ENCODE data around the gene ANKRD13B. TPM values are rescaled to one million over a fixed set of nuclear protein-coding genes. Genes with fewer than 3 reads are reported as not detected.

ANKRD13B gene
- total and polyA plus RNA-seq, 2 of the 13 experiments (the other 11 are each of a cell fraction or from before 2014, with no cell fraction given): 1.7 to 1.8 TPM

- H3K36me3 ChIP-seq (replicated peaks in 1 of 2; ENCODE audit: control insufficient read depth in 1 of 2, insufficient read depth in 2 of 2, low read length in 2 of 2): no peaks in the 10 kb centered on the region; a peak in 1 of 5 replicates
- ChIA-PET CTCF (ENCODE audit: low intra/inter-chr PET ratio, low total read pairs) (no interaction called here), POLR2A (interaction anchor here (1.4 kb wide), 1 partner anchor 12 kb away, joined by 3 read pairs; no protein-coding TSS in a partner anchor)
- H3K27me3 ChIP-seq (ENCODE audit: control insufficient read depth in 1 of 2, insufficient read depth in 2 of 2, low read length in 2 of 2): no peaks in the 10 kb centered on the region
- intact Hi-C loops (cut with micrococcal nuclease; ENCODE audit: unreplicated experiment): loop anchor here (10.0 kb wide), 1 partner anchor 268 kb away; the partner anchor contains the start of gene NUFIP2
- no peaks in the 10 kb centered on the region for H3K9me3 ChIP-seq (ENCODE audit: low read length)
- no peak for FAIRE-seq
- no peak overlapping the region for H3K27ac ChIP-seq (ENCODE audit: extremely low read length, insufficient read depth, low read length)
- no TSS peak for BruUV-seq (replicated peaks)
- 96% methylated on average over 18 of the region's 18 CpGs for WGBS (ENCODE audit: low lambda C conversion rate)
- in situ Hi-C loops (cut with HindIII; ENCODE audit: extremely low pct_ligation_motif_present, low pct_unique_long_range_greater_than_20kb): no loop called here
- no peak overlapping the region for H3K9ac ChIP-seq (ENCODE audit: insufficient read depth, low read depth, low read length)
- H4K20me1 ChIP-seq (ENCODE audit: insufficient read depth, low read length): 0 out of 2 replicates have a peak, but pooled peaks cover 5% of the 10 kb centered on the region
- peaks cover 28% of the 10 kb centered on the region for H3K4me1 ChIP-seq (ENCODE audit: insufficient read depth, low read length)
- no peak overlapping the region for H2AFZ ChIP-seq (ENCODE audit: low read length)
- ATAC-seq: no peak
- no peak for DNase-seq (ENCODE audit: low spot score)
- no peak overlapping the region for H3K4me3 ChIP-seq (replicated peaks in 1 of 3; ENCODE audit: insufficient read depth in 1 of 3, low read depth in 2 of 3, low read length in 3 of 3)
- H3K4me2 ChIP-seq (ENCODE audit: low read depth, low read length): no peak overlapping the region
- no peak for TF ChIP-seq ZSCAN5A (CRISPR knock-in tag; IDR thresholded peaks at IDR 0.05; ENCODE audit: borderline replicate concordance)
- TF ChIP-seq CREB1 (IDR thresholded peaks at IDR 0.05): no peak
- no peak for TF ChIP-seq CREB1 (CRISPR knock-in tag; IDR thresholded peaks at IDR 0.05)
- TF ChIP-seq KLF11 (CRISPR knock-in tag; IDR thresholded peaks at IDR 0.05): no peak
- no peak for TF ChIP-seq ZNF576 (CRISPR knock-in tag; IDR thresholded peaks at IDR 0.05)
- no peak for TF ChIP-seq ZBTB42 (CRISPR knock-in tag; IDR thresholded peaks at IDR 0.05)
- TF ChIP-seq ZBTB2 (CRISPR knock-in tag; IDR thresholded peaks at IDR 0.05; ENCODE audit: low read depth): no peak
- TF ChIP-seq ZNF234 (CRISPR knock-in tag; conservative IDR thresholded peaks at IDR 0.05): no peak
- no peak for TF ChIP-seq RCOR2 (CRISPR knock-in tag; IDR thresholded peaks at IDR 0.05)
- TF ChIP-seq TFE3 (CRISPR knock-in tag; IDR thresholded peaks at IDR 0.05): no peak
- no peak for TF ChIP-seq ZNF431 (CRISPR knock-in tag; IDR thresholded peaks at IDR 0.05; ENCODE audit: borderline replicate concordance, low read depth)
- TF ChIP-seq MTA3 (CRISPR knock-in tag; IDR thresholded peaks at IDR 0.05): no peak
- H3K79me2 ChIP-seq (ENCODE audit: insufficient read depth, low read length): no peaks in the 10 kb centered on the region
These were observed 30.3 kb upstream of the ANKRD13B start for GRCh38 chr17:29562615-29563014.

Measured in HepG2 (cell line).